HepG2 (cell line): ENCODE measurements around the gene ZNF22. TPM values are rescaled to one million over a fixed set of nuclear protein-coding genes. Genes with fewer than 3 reads are reported as not detected.

Experiments
- CENPBD1 ChIP-seq: sonication (generic); formaldehyde crosslinking; IDR thresholded peaks from 2 replicates; pipeline ENCODE4 v1.8.0; 2022; ENCODE audit warnings: missing genetic modification reagents, low read depth, mild to moderate bottlenecking, borderline replicate concordance
- KAT2B ChIP-seq: fragments of 150-350 bp; IDR thresholded peaks from 2 replicates; pipeline ENCODE4 v1.6.1; 2014; ENCODE audit warnings: low read depth, low read length, borderline replicate concordance
- KLF15 ChIP-seq: sonication (generic); formaldehyde crosslinking; IDR thresholded peaks from 2 replicates; pipeline ENCODE4 v1.8.1; 2023; ENCODE audit warnings: borderline replicate concordance, mild to moderate bottlenecking, inconsistent platforms, missing genetic modification reagents, mixed read lengths
- KMT2B ChIP-seq: IDR thresholded peaks from 2 replicates; pipeline ENCODE4 v1.6.1; 2016; ENCODE audit warnings: missing genetic modification reagents, missing compliant biosample characterization
- PHF20 ChIP-seq: sonication (generic); formaldehyde crosslinking; IDR thresholded peaks from 2 replicates; pipeline ENCODE4 v1.5.0; 2020; ENCODE audit warnings: mild to moderate bottlenecking, missing genetic modification reagents
- PRDM10 ChIP-seq: sonication (generic); formaldehyde crosslinking; IDR thresholded peaks from 2 replicates; pipeline ENCODE4 v1.4.0; 2020; ENCODE audit warnings: low read depth, missing genetic modification reagents
- PRPF4 ChIP-seq: fragments of 200-400 bp; formaldehyde crosslinking; IDR thresholded peaks from 2 replicates; pipeline ENCODE4 v1.6.1; 2016; ENCODE audit warnings: low read length, low read depth; ENCODE audit not compliant: poor library complexity, severe bottlenecking
- RBM39 ChIP-seq: fragments of 200-400 bp; formaldehyde crosslinking; IDR thresholded peaks from one replicate; pipeline ENCODE4 v1.6.1; 2018; ENCODE audit warnings: antibody characterized with exemption, mild to moderate bottlenecking, low read depth, low read length; ENCODE audit not compliant: poor library complexity, severe bottlenecking
- SAP130 ChIP-seq: IDR thresholded peaks from 2 replicates; pipeline ENCODE4 v1.6.1; 2016; ENCODE audit warnings: low read depth
- SETDB1 ChIP-seq: sonication (generic); formaldehyde crosslinking; IDR thresholded peaks from 2 replicates; pipeline ENCODE4 v1.5.1; 2020; ENCODE audit warnings: missing genetic modification reagents, mild to moderate bottlenecking, borderline replicate concordance
- STAG1 ChIP-seq: sonication (generic); formaldehyde crosslinking; IDR thresholded peaks from 2 replicates; pipeline ENCODE4 v1.4.0; 2020; ENCODE audit warnings: missing genetic modification reagents
- SYNCRIP ChIP-seq: fragments of 200-400 bp; formaldehyde crosslinking; IDR thresholded peaks from 2 replicates; pipeline ENCODE4 v1.6.1; 2018; ENCODE audit warnings: mild to moderate bottlenecking, low read depth, low read length; ENCODE audit not compliant: insufficient read depth
- XBP1 ChIP-seq: sonication (generic); formaldehyde crosslinking; IDR thresholded peaks from 2 replicates; pipeline ENCODE4 v1.5.0; 2020; ENCODE audit warnings: missing genetic modification reagents
- ZEB1 ChIP-seq: IDR thresholded peaks from 2 replicates; pipeline ENCODE4 v1.6.1; 2012; ENCODE audit warnings: mild to moderate bottlenecking, low read depth, inconsistent platforms; ENCODE audit not compliant: insufficient replicate concordance
- ZNF160 ChIP-seq: sonication (generic); formaldehyde crosslinking; IDR thresholded peaks from 2 replicates; pipeline ENCODE4 v1.8.0; 2022; ENCODE audit warnings: mild to moderate bottlenecking, inconsistent platforms, missing genetic modification reagents
- ZNF430 ChIP-seq: sonication (generic); formaldehyde crosslinking; IDR thresholded peaks from 2 replicates; pipeline ENCODE4 v1.9.0; 2021; ENCODE audit warnings: mild to moderate bottlenecking, missing genetic modification reagents
- ZNF574 ChIP-seq: sonication (generic); formaldehyde crosslinking; IDR thresholded peaks from 2 replicates; pipeline ENCODE4 v1.4.0; 2020; ENCODE audit warnings: missing genetic modification reagents
- ZNF616 ChIP-seq: sonication (generic); formaldehyde crosslinking; IDR thresholded peaks from 2 replicates; pipeline ENCODE4 v1.5.0; 2020; ENCODE audit warnings: low read depth, mild to moderate bottlenecking, missing genetic modification reagents
- ZNF703 ChIP-seq: sonication (generic); formaldehyde crosslinking; IDR thresholded peaks from 2 replicates; pipeline ENCODE4 v1.5.1; 2020; ENCODE audit warnings: missing genetic modification reagents, mild to moderate bottlenecking, moderate library complexity, borderline replicate concordance
- ZUFSP ChIP-seq: sonication (generic); formaldehyde crosslinking; IDR thresholded peaks from 2 replicates; pipeline ENCODE4 v1.9.0; 2021; ENCODE audit warnings: missing genetic modification reagents, mild to moderate bottlenecking, borderline replicate concordance
- polyA plus RNA-seq, 8 experiments: library from polyadenylated mRNA; depleted of rRNA in 3 of 8; stranded (reverse) in 7 of 8; unstranded in 1 of 8; fragments of >200 nt; fragmentation: Illumina TruSeq in 4 of 8; extraction: Trizol in 4 of 8; gene quantifications; 2 replicates each; pipeline versions ENCODE4 v1.2.1 to v1.2.3, GENCODE V29; 2011 to 2016; ENCODE audit warnings: low read depth in 4 of 8, missing spikeins in 1 of 8, mixed read lengths in 1 of 8; ENCODE audit not compliant: insufficient read depth in 1 of 8
- total RNA-seq, 5 experiments: library from RNA; depleted of rRNA; stranded (reverse); fragments of >200 nt; fragmentation: Illumina TruSeq; extraction: Trizol; gene quantifications; 2 replicates each; pipeline ENCODE4 v1.2.3, GENCODE V29; 2016; ENCODE audit warnings: low read depth in 1 of 5

Gene ZNF22
- total and polyA plus RNA-seq, 2 of the 13 experiments (the other 11 are each of a cell fraction or from before 2014, with no cell fraction given) = 0.40 to 1.3 TPM

GRCh38 chr10:44975431-44976331 lies 25.0 kb upstream of the ZNF22 start (continued):
- TF ChIP-seq PRDM10 (CRISPR knock-in tag) (no peak), CENPBD1 (no peak), RBM39 (no peak), ZNF574 (peak; percentile 57), ZUFSP (no peak), XBP1 (CRISPR knock-in tag) (no peak), ZNF616 (no peak), SETDB1 (no peak), KAT2B (no peak), SAP130 (CRISPR knock-in tag) (peak; percentile 29; the same call in 1 of the 2 replicates), ZEB1 (peak; percentile 45), ZNF160 (CRISPR knock-in tag) (no peak), ZNF430 (CRISPR knock-in tag) (no peak; the same call in 1 of the 2 replicates), ZNF703 (CRISPR knock-in tag) (no peak), KLF15 (CRISPR knock-in tag) (no peak), STAG1 (CRISPR knock-in tag) (no peak), PHF20 (no peak; the same call in 1 of the 2 replicates), KMT2B (no peak; the same call in 1 of the 2 replicates), PRPF4 (no peak), SYNCRIP (no peak)
